Measurements from ENCODE around the gene SRMS.

Gene SRMS

GRCh38 chr20:63537525-63538203 is 9.9 kb downstream of the SRMS start:
- DNase-seq, result peak; percentile 85

- DNase-seq, result no peak
Observed at GRCh38 chr20:63536997-63537524, 10.5 kb downstream of the SRMS start, which contains the start of gene PTK6. PTK6 (minus strand) TSS chr20:63537376; CDS start chr20:63537314, 62 bp downstream.

- DNase-seq, result no peak
Observed at GRCh38 chr20:63536241-63536977, 11.1 kb downstream of the SRMS start.

GRCh38 chr20:63534831-63535651 is 12.5 kb downstream of the SRMS start:
- no peak for DNase-seq

GRCh38 chr20:63534427-63534830 is 13.1 kb downstream of the SRMS start:
- no peak for DNase-seq

- DNase-seq, result peak; percentile 34
Observed at GRCh38 chr20:63533871-63534393, 13.6 kb downstream of the SRMS start.

GRCh38 chr20:63533388-63533787 is 14.2 kb downstream of the SRMS start:
- DNase-seq, result peak; percentile 26

- peak; percentile 34 for DNase-seq
Observed at GRCh38 chr20:63532449-63532971, 15.0 kb downstream of the SRMS start.

- no peak for DNase-seq
Observed at GRCh38 chr20:63531686-63532448, 15.7 kb downstream of the SRMS start.

GRCh38 chr20:63530788-63531160 is 16.8 kb downstream of the SRMS start:
- peak; percentile 34 for DNase-seq

GRCh38 chr20:63529861-63530787 is 17.4 kb downstream of the SRMS start:
- DNase-seq, result peak; percentile 19

GRCh38 chr20:63529180-63529860 is 18.2 kb downstream of the SRMS start:
- peak; percentile 17 for DNase-seq

- no peak for DNase-seq
Observed at GRCh38 chr20:63527184-63527583, 20.4 kb downstream of the SRMS start.

GRCh38 chr20:63525971-63526370 is 21.6 kb downstream of the SRMS start:
- no peak for DNase-seq

- DNase-seq, result peak; percentile 26
Observed at GRCh38 chr20:63525185-63525584, 22.4 kb downstream of the SRMS start.

- DNase-seq, result no peak
Observed at GRCh38 chr20:63522981-63523611, 24.5 kb downstream of the SRMS start.

GRCh38 chr20:63522091-63522868 is 25.3 kb downstream of the SRMS start:
- no peak for DNase-seq

- DNase-seq, result no peak
Observed at GRCh38 chr20:63521602-63522001, 25.9 kb downstream of the SRMS start.

Data from left hindlimb (tissue), 1 donor.